ENCODE results near the gene DNAJC1. TPM values are rescaled to one million over a fixed set of nuclear protein-coding genes. Genes with fewer than 3 reads are reported as not detected.

Gene DNAJC1
- total RNA-seq, 2 donors from 2014 or later, result 27.4 to 33.8 TPM

Other genes with a start within 250 kb of the DNAJC1 start
- not detected for gene EBLN1, start 214.3 kb upstream of the DNAJC1 start, total RNA-seq

Data from colonic mucosa (tissue), 2 donors.